GM21390 (cell line): ENCODE measurements around the gene JUN.

Experiments
- ATAC-seq: cut with Tn5 transposase; IDR thresholded peaks from one replicate; pipeline ENCODE4 v1.9.1; 2021; ENCODE audit not compliant: unreplicated experiment

Gene JUN

GRCh38 chr1:58784758-58785441, 1.1 kb upstream of the JUN start:
- no peak for ATAC-seq

GRCh38 chr1:58783090-58783992, 506 bp downstream of the JUN start:
- ATAC-seq, result peak; percentile 10

GRCh38 chr1:58782178-58783089, 1.4 kb downstream of the JUN start:
- ATAC-seq, result no peak

- no peak for ATAC-seq
Observed at GRCh38 chr1:58781541-58782177, 2.2 kb downstream of the JUN start.

GRCh38 chr1:58780836-58781452, 2.9 kb downstream of the JUN start:
- ATAC-seq, result no peak

- no peak for ATAC-seq
Observed at GRCh38 chr1:58780411-58780810, 3.4 kb downstream of the JUN start.

GRCh38 chr1:58779801-58780382, 4.0 kb downstream of the JUN start:
- no peak for ATAC-seq

GRCh38 chr1:58779059-58779754, 4.6 kb downstream of the JUN start:
- ATAC-seq, result no peak

GRCh38 chr1:58778385-58779000, 5.4 kb downstream of the JUN start:
- ATAC-seq, result no peak

GRCh38 chr1:58774027-58774426, 9.8 kb downstream of the JUN start:
- no peak for ATAC-seq

- peak; percentile 80 for ATAC-seq
Observed at GRCh38 chr1:58773406-58773840, 10.4 kb downstream of the JUN start.

- no peak for ATAC-seq
Observed at GRCh38 chr1:58769809-58770320, 14.0 kb downstream of the JUN start.

- ATAC-seq, result no peak
Observed at GRCh38 chr1:58768971-58769808, 14.7 kb downstream of the JUN start.

GRCh38 chr1:58768191-58768731, 15.6 kb downstream of the JUN start:
- ATAC-seq, result no peak

- ATAC-seq, result no peak
Observed at GRCh38 chr1:58767143-58767542, 16.7 kb downstream of the JUN start.

- no peak for ATAC-seq
Observed at GRCh38 chr1:58765441-58765840, 18.4 kb downstream of the JUN start.

- no peak for ATAC-seq
Observed at GRCh38 chr1:58765006-58765405, 18.8 kb downstream of the JUN start.
